ENCODE results near the gene MKRN2. TPM values are rescaled to one million over a fixed set of nuclear protein-coding genes. Genes with fewer than 3 reads are reported as not detected.

MKRN2 gene
- total and polyA plus RNA-seq, 2 of the 4 experiments (the other 2 are of a cell fraction), result 44.4 to 65.6 TPM

DNA sequence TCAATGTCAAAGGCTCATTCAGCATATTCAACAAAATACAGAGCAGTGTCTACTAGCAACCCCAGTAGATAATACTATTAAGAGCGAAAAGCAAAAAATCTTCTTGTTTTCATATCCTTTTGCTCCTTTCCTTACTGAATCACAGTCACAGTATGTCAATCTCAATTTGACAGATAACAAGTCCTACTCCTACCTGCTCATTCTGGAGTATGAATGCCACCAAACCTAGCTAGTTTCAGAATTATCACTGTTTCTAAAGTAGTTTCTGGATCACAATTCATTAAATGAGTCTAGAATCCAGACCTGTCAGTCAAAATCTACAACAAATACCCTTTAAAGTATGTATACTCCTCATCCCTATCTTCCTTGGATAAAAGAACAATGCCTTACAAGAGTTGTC lies 51.5 kb downstream of the MKRN2 start:
- H3K4me1 ChIP-seq (ENCODE audit: control insufficient read depth, insufficient read depth, low read length), result peaks cover 10% of the 10 kb centered on the region
- H3K36me3 ChIP-seq (ENCODE audit: control insufficient read depth, insufficient read depth, low read length), result peaks cover 33% of the 10 kb centered on the region
- H2BK15ac ChIP-seq (ENCODE audit: low read depth, low read length), result no peak overlapping the region
- no peak overlapping the region for H3K4me3 ChIP-seq (ENCODE audit: insufficient read depth, low read depth, low read length)
- ATAC-seq (ENCODE audit: low read depth), result no peak
- BruUV-seq (replicated peaks), result no TSS peak
- no peak overlapping the region for H4K91ac ChIP-seq (ENCODE audit: insufficient read depth, low read depth, low read length)
- no peak overlapping the region for H3K23ac ChIP-seq (ENCODE audit: low read depth, low read length)
- no peak overlapping the region for H3K9ac ChIP-seq (ENCODE audit: low read depth, low read length)
- H3K4ac ChIP-seq (ENCODE audit: low read depth, low read length), result no peak overlapping the region; the same call in 1 of the 2 replicates
- H2AK9ac ChIP-seq (replicated peaks; ENCODE audit: low read depth, low read length, poor library complexity), result no peak overlapping the region
- no peaks in the 10 kb centered on the region for H3K27me3 ChIP-seq (ENCODE audit: control insufficient read depth, insufficient read depth, low read length)
- no CpG with 5 or more reads among the region's 1 CpG for WGBS, 2 experiments (ENCODE audit: extremely low coverage in 2 of 2, insufficient read length in 1 of 2)
- peak overlapping the region in 1 of 2 experiments; percentile 49; a peak in 1 of 4 replicates for H4K8ac ChIP-seq (ENCODE audit: low read depth in 2 of 2, low read length in 2 of 2)
- DNase-seq, result no peak
- in situ Hi-C loops (cut with MboI; ENCODE audit: low sequenced_read_pairs), result no loop called here
- peak overlapping the region; percentile 88 for H2BK5ac ChIP-seq (ENCODE audit: low read depth, low read length, poor library complexity, severe bottlenecking)
- dilution Hi-C loops (cut with HindIII; ENCODE audit: low sequenced_read_pairs, unreplicated experiment), result no loop called here
- ChIA-PET POLR2A (ENCODE audit: unreplicated experiment) (no interaction called here), CTCF (interaction anchor here (0.6 kb wide), 1 partner anchor 10 kb away, joined by 4 read pairs; no protein-coding TSS in a partner anchor)
- no peak overlapping the region for H2AK5ac ChIP-seq (ENCODE audit: low read depth, low read length)
- no peak overlapping the region; the same call in 1 of the 2 replicates for H3K56ac ChIP-seq (ENCODE audit: extremely low read depth, insufficient read depth, low read length)
- no peak overlapping the region for H4K5ac ChIP-seq (ENCODE audit: low read depth, low read length)
- peaks cover 9% of the 10 kb centered on the region for H3K9me1 ChIP-seq (ENCODE audit: insufficient read depth, low read length)
- H2BK20ac ChIP-seq (ENCODE audit: low read depth, low read length), result peak overlapping the region; percentile 14; the same call in 1 of the 2 replicates
- no peak overlapping the region for H2AFZ ChIP-seq (replicated peaks; ENCODE audit: low read length, poor library complexity)
- TF ChIP-seq MAZ (IDR thresholded peaks at IDR 0.05; ENCODE audit: borderline replicate concordance, low read depth, low read length) (no peak), RFX5 (IDR thresholded peaks at IDR 0.05; ENCODE audit: low read depth, low read length) (no peak)
- intact Hi-C loops (cut with micrococcal nuclease), result loop anchor here (5.0 kb wide), 1 partner anchor 34 kb away; no protein-coding TSS in a partner anchor
- H3K14ac ChIP-seq (replicated peaks; ENCODE audit: low read depth, low read length), result 0 out of 2 replicates have a peak overlapping the region, but pooled peaks have one; percentile 19
- H3K18ac ChIP-seq (ENCODE audit: low read depth, low read length), result peak overlapping the region; percentile 47; the same call in 1 of the 2 replicates
- H3K4me2 ChIP-seq (ENCODE audit: low read depth, low read length), result peak overlapping the region; percentile 44; the same call in 1 of the 2 replicates
- no peak overlapping the region for H2BK120ac ChIP-seq (ENCODE audit: low read depth, low read length)
- no peaks in the 10 kb centered on the region for H3K9me3 ChIP-seq (ENCODE audit: control insufficient read depth, insufficient read depth, low read length)
- H3K27ac ChIP-seq (ENCODE audit: insufficient read depth, low read length), result peak overlapping the region; percentile 73; the same call in 1 of the 2 replicates
- peaks cover 20% of the 10 kb centered on the region; the same call in 1 of the 2 replicates for H4K20me1 ChIP-seq (ENCODE audit: insufficient read depth, low read length)
- peaks cover 29 to 64% of the 10 kb centered on the region in 2 experiments for H3K79me1 ChIP-seq (ENCODE audit: low read depth in 1 of 2, low read length in 2 of 2)

All from IMR-90 (cell line).